ENCODE measurements around the gene DET1.

DET1 gene

DNA sequence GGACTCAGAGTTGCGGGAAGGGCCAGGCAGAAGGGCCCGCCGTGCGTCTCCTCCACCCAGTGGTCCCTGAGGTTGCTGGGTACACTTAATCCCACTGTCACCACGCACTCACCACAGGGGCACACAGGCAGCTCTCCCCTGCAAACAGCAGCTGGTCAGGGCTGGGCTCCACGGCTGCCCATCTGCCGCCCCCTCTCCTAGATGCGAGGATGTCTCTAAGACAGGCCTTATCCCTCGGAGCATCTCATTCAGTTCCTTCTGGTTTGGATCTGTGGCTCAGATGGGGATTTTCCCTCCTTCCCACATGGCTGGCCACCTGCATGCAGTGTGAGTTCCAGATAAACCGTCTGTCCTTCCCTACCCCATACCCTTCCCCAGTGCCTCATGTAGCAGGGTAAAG is 52.6 kb downstream of the DET1 start:
- H2AFZ ChIP-seq (ENCODE audit: low read length), result no peak overlapping the region
- TF ChIP-seq, protein P1, sequence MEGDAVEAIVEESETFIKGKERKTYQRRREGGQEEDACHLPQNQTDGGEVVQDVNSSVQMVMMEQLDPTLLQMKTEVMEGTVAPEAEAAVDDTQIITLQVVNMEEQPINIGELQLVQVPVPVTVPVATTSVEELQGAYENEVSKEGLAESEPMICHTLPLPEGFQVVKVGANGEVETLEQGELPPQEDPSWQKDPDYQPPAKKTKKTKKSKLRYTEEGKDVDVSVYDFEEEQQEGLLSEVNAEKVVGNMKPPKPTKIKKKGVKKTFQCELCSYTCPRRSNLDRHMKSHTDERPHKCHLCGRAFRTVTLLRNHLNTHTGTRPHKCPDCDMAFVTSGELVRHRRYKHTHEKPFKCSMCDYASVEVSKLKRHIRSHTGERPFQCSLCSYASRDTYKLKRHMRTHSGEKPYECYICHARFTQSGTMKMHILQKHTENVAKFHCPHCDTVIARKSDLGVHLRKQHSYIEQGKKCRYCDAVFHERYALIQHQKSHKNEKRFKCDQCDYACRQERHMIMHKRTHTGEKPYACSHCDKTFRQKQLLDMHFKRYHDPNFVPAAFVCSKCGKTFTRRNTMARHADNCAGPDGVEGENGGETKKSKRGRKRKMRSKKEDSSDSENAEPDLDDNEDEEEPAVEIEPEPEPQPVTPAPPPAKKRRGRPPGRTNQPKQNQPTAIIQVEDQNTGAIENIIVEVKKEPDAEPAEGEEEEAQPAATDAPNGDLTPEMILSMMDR (conservative IDR thresholded peaks at IDR 0.05; ENCODE audit: low read length), result no peak
- no peak for TF ChIP-seq EZH2phosphoT487 (IDR thresholded peaks at IDR 0.05; ENCODE audit: borderline replicate concordance)
- H3K9ac ChIP-seq (ENCODE audit: low read depth, low read length, poor library complexity, severe bottlenecking), result no peak overlapping the region

DNA sequence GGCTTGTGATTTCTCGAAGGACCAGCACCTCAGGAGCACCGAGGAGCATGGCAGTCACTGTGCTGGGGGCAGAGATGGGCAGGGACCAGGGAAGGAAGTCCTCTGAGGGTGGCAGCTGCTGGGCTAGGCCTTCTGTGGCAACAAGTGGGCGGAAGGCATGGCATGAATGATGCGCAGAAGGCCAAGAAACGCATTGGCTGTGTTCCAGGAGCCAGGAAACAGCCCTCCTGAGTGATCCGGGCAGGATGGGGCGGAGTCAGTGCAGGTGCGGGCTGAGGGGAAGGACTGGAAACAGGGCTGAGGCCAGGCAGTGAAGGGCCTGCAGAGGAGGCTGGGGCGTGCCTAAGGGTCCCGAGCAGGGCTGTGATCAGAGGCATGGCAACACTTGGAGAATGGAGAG is 55.3 kb downstream of the DET1 start:
- H3K36me3 ChIP-seq (ENCODE audit: insufficient read depth, low read length), result no peaks in the 10 kb centered on the region
- H3K9me3 ChIP-seq (ENCODE audit: insufficient read depth, low read depth, low read length), result no peaks in the 10 kb centered on the region
- no peak overlapping the region for H3K9ac ChIP-seq (ENCODE audit: low read depth, low read length, poor library complexity, severe bottlenecking)
- H3K9me2 ChIP-seq (replicated peaks; ENCODE audit: low read depth, low read length), result no peaks in the 10 kb centered on the region
- H3K4me3 ChIP-seq (ENCODE audit: low read length, poor library complexity, severe bottlenecking), result no peak overlapping the region
- no peaks in the 10 kb centered on the region for H3K79me2 ChIP-seq (ENCODE audit: insufficient read depth, low read length)
- H3K4me1 ChIP-seq (ENCODE audit: insufficient read depth, low read length, poor library complexity, severe bottlenecking), result no peaks in the 10 kb centered on the region
- H2AFZ ChIP-seq (ENCODE audit: low read length), result no peak overlapping the region
- no peaks in the 10 kb centered on the region for H4K20me1 ChIP-seq (ENCODE audit: insufficient read depth, low read length, poor library complexity, severe bottlenecking)
- H3K27me3 ChIP-seq (ENCODE audit: insufficient read depth, low read length, poor library complexity, severe bottlenecking), result no peaks in the 10 kb centered on the region
- H3F3A ChIP-seq (ENCODE audit: low read depth), result no peaks in the 10 kb centered on the region
- TF ChIP-seq, protein P1 (conservative IDR thresholded peaks at IDR 0.05; ENCODE audit: low read length), result no peak
- TF ChIP-seq EZH2phosphoT487 (IDR thresholded peaks at IDR 0.05; ENCODE audit: borderline replicate concordance), result no peak
- no peak overlapping the region for H3K4me2 ChIP-seq (ENCODE audit: low read depth, low read length, poor library complexity, severe bottlenecking)

More for the DNA sequence above, 52.6 kb downstream of the DET1 start:
- Histone ChIP-seq H3F3A (ENCODE audit: low read depth) (no peaks in the 10 kb centered on the region), H3K9me2 (replicated peaks; ENCODE audit: low read depth, low read length) (no peaks in the 10 kb centered on the region), H4K20me1 (ENCODE audit: insufficient read depth, low read length, poor library complexity, severe bottlenecking) (no peaks in the 10 kb centered on the region), H3K4me1 (ENCODE audit: insufficient read depth, low read length, poor library complexity, severe bottlenecking) (no peaks in the 10 kb centered on the region), H3K27me3 (ENCODE audit: insufficient read depth, low read length, poor library complexity, severe bottlenecking) (no peaks in the 10 kb centered on the region), H3K79me2 (ENCODE audit: insufficient read depth, low read length) (no peaks in the 10 kb centered on the region), H3K4me2 (ENCODE audit: low read depth, low read length, poor library complexity, severe bottlenecking) (no peak overlapping the region), H3K9me3 (ENCODE audit: insufficient read depth, low read depth, low read length) (no peaks in the 10 kb centered on the region), H3K4me3 (ENCODE audit: low read length, poor library complexity, severe bottlenecking) (no peak overlapping the region), H3K36me3 (ENCODE audit: insufficient read depth, low read length) (no peaks in the 10 kb centered on the region)

DNA sequence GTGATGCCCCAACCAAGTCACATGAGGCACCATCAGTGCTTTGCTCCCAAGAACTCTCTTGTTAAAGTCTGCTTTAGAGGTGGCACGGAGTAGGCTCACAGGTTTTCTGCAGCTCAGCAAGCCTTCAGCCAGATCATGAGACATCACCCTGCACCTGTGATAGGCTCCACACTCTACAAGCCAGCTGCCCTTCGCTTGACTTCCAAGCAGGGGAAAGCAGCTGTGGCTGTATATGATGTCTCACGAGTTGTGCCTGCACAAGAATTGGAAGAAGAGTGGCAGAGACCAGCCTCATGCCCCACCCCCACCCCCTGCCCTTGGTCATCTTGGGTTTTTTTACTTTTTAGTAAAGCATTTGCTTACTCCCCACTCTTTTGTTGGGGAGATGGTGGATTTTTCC is 56.4 kb downstream of the DET1 start:
- Histone ChIP-seq H2AFZ (ENCODE audit: low read length) (no peak overlapping the region), H3K4me1 (ENCODE audit: insufficient read depth, low read length, poor library complexity, severe bottlenecking) (no peaks in the 10 kb centered on the region), H3K9me2 (replicated peaks; ENCODE audit: low read depth, low read length) (no peaks in the 10 kb centered on the region), H3K27me3 (ENCODE audit: insufficient read depth, low read length, poor library complexity, severe bottlenecking) (no peaks in the 10 kb centered on the region), H3K4me2 (ENCODE audit: low read depth, low read length, poor library complexity, severe bottlenecking) (no peak overlapping the region), H3K79me2 (ENCODE audit: insufficient read depth, low read length) (no peaks in the 10 kb centered on the region), H4K20me1 (ENCODE audit: insufficient read depth, low read length, poor library complexity, severe bottlenecking) (no peaks in the 10 kb centered on the region), H3K4me3 (ENCODE audit: low read length, poor library complexity, severe bottlenecking) (no peak overlapping the region), H3F3A (ENCODE audit: low read depth) (no peaks in the 10 kb centered on the region), H3K36me3 (ENCODE audit: insufficient read depth, low read length) (no peaks in the 10 kb centered on the region), H3K9me3 (ENCODE audit: insufficient read depth, low read depth, low read length) (no peaks in the 10 kb centered on the region), H3K9ac (ENCODE audit: low read depth, low read length, poor library complexity, severe bottlenecking) (no peak overlapping the region)
- no peak for TF ChIP-seq EZH2phosphoT487 (IDR thresholded peaks at IDR 0.05; ENCODE audit: borderline replicate concordance)
- TF ChIP-seq, protein P1 (conservative IDR thresholded peaks at IDR 0.05; ENCODE audit: low read length), result no peak
